HCT116 (cell line): Measurements from ENCODE around the gene UBE2O. TPM values are rescaled to one million over a fixed set of nuclear protein-coding genes. Genes with fewer than 3 reads are reported as not detected.

Experiments
- ATAC-seq: fragments of 200-7000 bp; cut with Tn5 transposase; 2 replicates; pipeline ENCODE4 v1.9.1; 2020; ENCODE audit warnings: mild to moderate bottlenecking, moderate library complexity
- BruUV-seq: library from RNA; stranded (reverse); fragments of 400-500 nt; replicated peaks from 2 replicates; lab custom pipeline; 2021; lab: Mats Ljungman, UMichigan
- CTCF ChIA-PET: fragments of 300-600 bp; sonication (Branson Sonifier 250); formaldehyde crosslinking; loops from one replicate; lab custom pipeline; 2021; ENCODE audit warnings: antibody characterized with exemption; lab: Charles Lee
- POLR2A ChIA-PET: fragments of 300-600, 350-600 bp; sonication (Branson Sonifier 250); formaldehyde crosslinking; loops from one replicate; lab custom pipeline; 2021; ENCODE audit warnings: antibody characterized with exemption; lab: Charles Lee
- RAD21 ChIA-PET, 2 experiments: fragments of 300-600 bp; sonication (Branson Sonifier 250); formaldehyde crosslinking; loops; one replicate each; lab custom pipeline; 2023; ENCODE audit warnings: low total read pairs in 2 of 2; ENCODE audit not compliant: uncharacterized antibody in 2 of 2, unreplicated experiment in 2 of 2, low non-redundant PET in 1 of 2; lab: Charles Lee
- DNase-seq: peaks from one replicate; pipeline ENCODE4 v3.0.0-alpha.2; 2010; ENCODE audit warnings: low read depth, low spot score
- H2AFZ ChIP-seq: fragments of 200-600 bp; shearing (Covaris generic), sonication (generic); 2 replicates; pipeline ENCODE4 v1.6.1; 2017; ENCODE audit warnings: low read depth, mixed run types, mixed read lengths, antibody characterized with exemption, low read length; ENCODE audit not compliant: poor library complexity, severe bottlenecking
- H3K27ac ChIP-seq: 2 replicates; pipeline ENCODE4 v1.5.1; 2012; ENCODE audit warnings: low read depth, low read length
- H3K27me3 ChIP-seq: fragments of 200-600 bp; sonication (generic); 2 replicates; pipeline ENCODE4 v1.6.1; 2016; ENCODE audit warnings: mixed run types, low read length, mixed read lengths; ENCODE audit not compliant: insufficient read depth
- H3K36me3 ChIP-seq, 2 experiments: fragments of 200-500 bp in 1 of 2; fragments of 200-600 bp in 1 of 2; sonication (Bioruptor generic) in 1 of 2; sonication (generic) in 1 of 2; 2 replicates each; pipeline versions ENCODE4 v1.5.1 to v1.6.1; 2014 to 2016; ENCODE audit warnings: low read length in 2 of 2, inconsistent platforms in 1 of 2, mixed read lengths in 1 of 2, mixed run types in 1 of 2; ENCODE audit not compliant: insufficient read depth in 2 of 2, control insufficient read depth in 1 of 2
- H3K4me1 ChIP-seq, 2 experiments: fragments of 200-600 bp in 1 of 2; sonication (generic) in 1 of 2; 2 replicates each; pipeline versions ENCODE4 v1.5.1 to v1.6.1; 2012 to 2017; ENCODE audit warnings: low read length in 2 of 2, inconsistent platforms in 1 of 2, mild to moderate bottlenecking in 1 of 2, mixed read lengths in 1 of 2, mixed run types in 1 of 2, moderate library complexity in 1 of 2; ENCODE audit not compliant: insufficient read depth in 2 of 2, control insufficient read depth in 1 of 2
- H3K4me2 ChIP-seq: fragments of 200-600 bp; sonication (generic); 2 replicates; pipeline ENCODE4 v1.6.1; 2017; ENCODE audit warnings: mixed run types, low read length, mixed read lengths
- H3K4me3 ChIP-seq, 2 experiments: fragments of 200-600 bp in 1 of 2; sonication (generic) in 1 of 2; replicated peaks in 1 of 2; 2 replicates each; pipeline ENCODE4 v1.5.1; 2011 to 2016; ENCODE audit warnings: low read length in 2 of 2, control low read depth in 1 of 2, low read depth in 1 of 2, mild to moderate bottlenecking in 1 of 2, mixed read lengths in 1 of 2, mixed run types in 1 of 2
- H3K79me2 ChIP-seq: fragments of 200-600 bp; sonication (generic); 2 replicates; pipeline ENCODE4 v1.6.1; 2017; ENCODE audit warnings: mild to moderate bottlenecking, mixed run types, low read length, moderate library complexity, mixed read lengths; ENCODE audit not compliant: insufficient read depth
- H3K9ac ChIP-seq: fragments of 200-600 bp; sonication (generic); 2 replicates; pipeline ENCODE4 v1.6.1; 2016; ENCODE audit warnings: low read length, mixed read lengths
- H3K9me2 ChIP-seq: fragments of 200-600 bp; sonication (generic), shearing (Covaris generic); 2 replicates; pipeline ENCODE4 v1.6.1; 2017; ENCODE audit warnings: mixed run types, mild to moderate bottlenecking, moderate library complexity; ENCODE audit not compliant: insufficient read depth
- H3K9me3 ChIP-seq, 2 experiments: fragments of 200-500 bp in 1 of 2; fragments of 200-600 bp in 1 of 2; sonication (Bioruptor generic) in 1 of 2; sonication (generic) in 1 of 2; 2 replicates each; pipeline ENCODE4 v1.6.1; 2014 to 2017; ENCODE audit warnings: low read length in 2 of 2, mixed read lengths in 2 of 2, inconsistent platforms in 1 of 2, low read depth in 1 of 2, mild to moderate bottlenecking in 1 of 2, mixed run types in 1 of 2, moderate library complexity in 1 of 2; ENCODE audit not compliant: control insufficient read depth in 1 of 2, insufficient read depth in 1 of 2
- H4K20me1 ChIP-seq: fragments of 200-600 bp; sonication (generic), shearing (Covaris generic); 2 replicates; pipeline ENCODE4 v1.6.1; 2017; ENCODE audit warnings: mixed run types, mild to moderate bottlenecking, moderate library complexity; ENCODE audit not compliant: insufficient read depth
- ATF3 ChIP-seq: IDR thresholded peaks from 2 replicates; pipeline ENCODE4 v1.6.1; 2012
- CTCF ChIP-seq, 3 experiments: fragments of 200-600 bp in 1 of 3; sonication (generic) in 1 of 3; IDR thresholded peaks in 2 of 3; conservative IDR thresholded peaks in 1 of 3; 2 replicates each; pipeline ENCODE4 v1.5.1; 2012 to 2017; ENCODE audit warnings: low read depth in 2 of 3, low read length in 2 of 3, antibody characterized with exemption in 1 of 3, borderline replicate concordance in 1 of 3, control low read depth in 1 of 3, mild to moderate bottlenecking in 1 of 3, mixed read lengths in 1 of 3, mixed run types in 1 of 3, moderate library complexity in 1 of 3; ENCODE audit not compliant: insufficient read depth in 1 of 3
- EGR1 ChIP-seq: IDR thresholded peaks from 2 replicates; pipeline ENCODE4 v1.6.1; 2012; ENCODE audit warnings: low read depth
- EZH2 ChIP-seq: fragments of 200-600 bp; sonication (generic); IDR thresholded peaks from 2 replicates; pipeline ENCODE4 v1.6.1; 2017; ENCODE audit warnings: antibody characterized with exemption, mixed run types
- EZH2phosphoT487 ChIP-seq: fragments of 200-600 bp; IDR thresholded peaks from 2 replicates; pipeline ENCODE4 v1.6.1; 2018; ENCODE audit warnings: antibody characterized with exemption, borderline replicate concordance
- FOSL1 ChIP-seq: IDR thresholded peaks from 2 replicates; pipeline ENCODE4 v1.6.1; 2012; ENCODE audit warnings: low read depth
- POLR2A ChIP-seq: IDR thresholded peaks from 2 replicates; pipeline ENCODE4 v1.7.0; 2011; ENCODE audit warnings: borderline replicate concordance; ENCODE audit not compliant: insufficient read depth, insufficient read length; ENCODE audit errors: extremely low read depth
- POLR2AphosphoS5 ChIP-seq: IDR thresholded peaks from 2 replicates; pipeline ENCODE4 v1.6.1; 2011; ENCODE audit warnings: mild to moderate bottlenecking, low read depth, low read length, moderate library complexity
- SIN3A ChIP-seq: IDR thresholded peaks from 2 replicates; pipeline ENCODE4 v1.6.1; 2012; ENCODE audit warnings: low read depth
- SP1 ChIP-seq: IDR thresholded peaks from 2 replicates; pipeline ENCODE4 v1.6.1; 2012; ENCODE audit warnings: low read depth
- SRF ChIP-seq: IDR thresholded peaks from 2 replicates; pipeline ENCODE4 v1.6.1; 2012; ENCODE audit warnings: low read depth
- TCF7L2 ChIP-seq: IDR thresholded peaks from 2 replicates; pipeline ENCODE4 v1.7.0; 2011; ENCODE audit warnings: borderline replicate concordance, inconsistent platforms; ENCODE audit not compliant: insufficient read depth, insufficient read length; ENCODE audit errors: extremely low read depth
- YY1 ChIP-seq: IDR thresholded peaks from 2 replicates; pipeline ENCODE4 v1.6.1; 2011; ENCODE audit warnings: low read length, low read depth, moderate library complexity, mild to moderate bottlenecking; ENCODE audit not compliant: insufficient replicate concordance; ENCODE audit errors: extremely low read depth
- ZFX ChIP-seq: fragments of 450-650 bp; IDR thresholded peaks from 2 replicates; pipeline ENCODE4 v1.6.1; 2017
- ZNF274 ChIP-seq: fragments of 200-500 bp; sonication (Bioruptor generic); IDR thresholded peaks from 2 replicates; pipeline ENCODE4 v1.6.1; 2014; ENCODE audit warnings: mild to moderate bottlenecking, low read depth, low read length, inconsistent platforms
- intact Hi-C: fragments of 100-400 bp; cut with micrococcal nuclease; formaldehyde crosslinking; loops from 2 replicates; pipeline ENCODE4 v1.10.0; 2022
- total RNA-seq: library from RNA; stranded (reverse); gene quantifications from one replicate; pipeline ENCODE4 v1.2.1, GENCODE V29; 2021; ENCODE audit not compliant: unreplicated experiment
- TF ChIP-seq, protein P1 (sequence below): IDR thresholded peaks from 2 replicates; pipeline ENCODE4 v1.6.1; 2011; ENCODE audit warnings: mild to moderate bottlenecking, low read length, moderate library complexity; ENCODE audit not compliant: insufficient replicate concordance; ENCODE audit errors: extremely low read depth

Gene UBE2O
- total RNA-seq, 1 experiment from 2014 or later: 59.1 TPM

GRCh38 chr17:76367642-76368041, 85.3 kb downstream of the UBE2O start (continued):
- no peak for TF ChIP-seq POLR2A
- TF ChIP-seq, all 23 proteins: peak for 0

- Histone ChIP-seq H3K9me2 (no peaks in the 10 kb centered on the region), H3K4me2 (0 out of 2 replicates have a peak overlapping the region, but pooled peaks have one; percentile 47), H3K9ac (no peak overlapping the region), H3K27me3 (no peaks in the 10 kb centered on the region), H4K20me1 (no peaks in the 10 kb centered on the region), H3K27ac (no peak overlapping the region), H3K4me1 (peaks cover 10 to 24% of the 10 kb centered on the region in 2 experiments; a peak in 3 of 4 replicates), H3K79me2 (no peaks in the 10 kb centered on the region), H3K9me3 (no peaks in the 10 kb centered on the region), H3K36me3 (no peaks in the 10 kb centered on the region), H3K4me3 (no peak overlapping the region), H2AFZ (no peak overlapping the region)
- ChIA-PET RAD21 (interaction anchor here (1.0 to 2.4 kb wide), 4 partner anchors 18 to 92 kb away, joined by 3 to 9 read pairs (median 3); partner anchors contain the start of gene SPHK1 (in 1 of the 2)), POLR2A (interaction anchor here (0.7 to 0.8 kb wide), 2 partner anchors 11 to 19 kb away, joined by 3 read pairs; no protein-coding TSS in a partner anchor), CTCF (interaction anchor here (0.5 to 3.5 kb wide), 23 partner anchors 8 to 258 kb away, joined by 3 to 64 read pairs (median 5); partner anchors contain the start of genes PRPSAP1 and SPHK1)
- ATAC-seq: no peak
- DNase-seq: no peak
- no TSS peak for BruUV-seq
- intact Hi-C loops: no loop called here
- TF ChIP-seq EZH2 (no peak), EGR1 (no peak), ZNF274 (no peak), SP1 (no peak), SRF (no peak), ZFX (no peak), SIN3A (no peak), POLR2AphosphoS5 (no peak), CTCF (IDR thresholded peaks at IDR 0.05 in 2 of 3, conservative IDR thresholded peaks at IDR 0.05 in 1 of 3; ENCODE audit: borderline replicate concordance in 1 of 3, insufficient read depth in 1 of 3, low read depth in 2 of 3, low read length in 2 of 3) (no peak), TCF7L2 (no peak), EZH2phosphoT487 (no peak), ATF3 (no peak), FOSL1 (no peak), POLR2A (no peak), YY1 (no peak)
- TF ChIP-seq, protein P1, sequence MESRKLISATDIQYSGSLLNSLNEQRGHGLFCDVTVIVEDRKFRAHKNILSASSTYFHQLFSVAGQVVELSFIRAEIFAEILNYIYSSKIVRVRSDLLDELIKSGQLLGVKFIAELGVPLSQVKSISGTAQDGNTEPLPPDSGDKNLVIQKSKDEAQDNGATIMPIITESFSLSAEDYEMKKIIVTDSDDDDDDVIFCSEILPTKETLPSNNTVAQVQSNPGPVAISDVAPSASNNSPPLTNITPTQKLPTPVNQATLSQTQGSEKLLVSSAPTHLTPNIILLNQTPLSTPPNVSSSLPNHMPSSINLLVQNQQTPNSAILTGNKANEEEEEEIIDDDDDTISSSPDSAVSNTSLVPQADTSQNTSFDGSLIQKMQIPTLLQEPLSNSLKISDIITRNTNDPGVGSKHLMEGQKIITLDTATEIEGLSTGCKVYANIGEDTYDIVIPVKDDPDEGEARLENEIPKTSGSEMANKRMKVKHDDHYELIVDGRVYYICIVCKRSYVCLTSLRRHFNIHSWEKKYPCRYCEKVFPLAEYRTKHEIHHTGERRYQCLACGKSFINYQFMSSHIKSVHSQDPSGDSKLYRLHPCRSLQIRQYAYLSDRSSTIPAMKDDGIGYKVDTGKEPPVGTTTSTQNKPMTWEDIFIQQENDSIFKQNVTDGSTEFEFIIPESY: no peak
These were observed 86.7 kb downstream of the UBE2O start for GRCh38 chr17:76366247-76366646.
